Stimulated activated CD4-positive, alpha-beta T cell treated with anti-CD3 and anti-CD28 coated beads, TNF-alpha, amount 100 ng/mL, for 1 hour (primary cell): ENCODE data around the gene KIF1B.
"Not testable (repeated sequence)": the region's sequence is repeated elsewhere in the genome, so short reads cannot be mapped to it uniquely, and the experiment has no call there.

ENCODE experiments used
- DNase-seq, 3 donors: peaks; one replicate each; pipeline ENCODE4 v3.0.0-alpha.2; 2020; ENCODE audit warnings: low read depth in 3 of 3, low spot score in 1 of 3

The KIF1B gene

DNA sequence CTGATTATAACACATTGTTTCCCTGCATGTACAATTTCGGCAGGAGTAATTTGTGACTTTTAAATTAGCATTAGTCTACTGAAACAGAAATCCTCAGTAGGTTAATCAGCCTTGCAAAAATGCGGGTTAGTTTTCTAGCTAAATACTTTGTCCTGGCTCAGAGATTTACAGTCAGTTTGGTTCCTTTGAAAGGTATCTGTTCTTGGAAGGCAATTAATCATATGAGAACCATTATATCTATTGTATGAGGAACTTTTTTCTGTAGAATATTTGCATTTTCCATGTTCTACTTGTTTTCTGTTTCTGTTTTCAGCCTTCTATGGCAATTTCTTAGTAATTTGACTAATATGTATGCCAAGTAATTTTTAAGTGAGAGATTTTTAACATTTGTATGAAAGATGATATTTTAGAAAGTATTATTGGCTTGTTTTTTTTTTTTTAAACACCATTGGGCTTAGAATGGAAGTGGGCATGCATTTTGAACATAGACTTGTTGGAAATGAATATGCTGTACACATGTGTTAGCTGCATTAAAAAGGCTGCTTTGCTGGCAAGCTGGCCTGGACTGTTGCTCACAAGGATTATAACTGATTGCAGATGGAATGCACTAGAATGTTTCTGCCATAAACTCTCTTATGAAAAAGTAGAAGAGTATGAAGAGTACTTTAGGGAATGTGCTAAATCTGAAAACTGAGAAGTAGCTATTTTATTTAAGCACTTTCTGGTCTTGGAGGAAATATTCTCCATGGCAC lies 26.2 kb downstream of the KIF1B start:
- DNase-seq, result no peak

DNA sequence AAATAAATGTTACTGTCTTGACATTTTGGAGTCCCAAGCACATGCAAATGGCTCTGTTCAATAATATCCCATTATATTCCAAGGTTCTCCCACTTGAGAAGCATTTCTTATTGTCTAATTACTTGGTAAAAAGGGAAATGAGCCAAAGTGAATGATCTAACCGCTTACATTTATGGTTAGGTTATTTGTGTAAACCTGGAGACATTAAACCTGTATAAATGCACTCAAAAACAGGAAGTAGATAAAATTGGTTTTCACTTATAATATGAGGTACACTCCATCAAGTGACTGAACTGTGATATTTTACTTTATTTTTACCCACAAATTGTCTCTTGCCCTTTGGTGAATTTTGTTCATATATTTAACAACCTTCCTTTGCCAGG lies 26.8 kb downstream of the KIF1B start:
- DNase-seq, result no peak

DNA sequence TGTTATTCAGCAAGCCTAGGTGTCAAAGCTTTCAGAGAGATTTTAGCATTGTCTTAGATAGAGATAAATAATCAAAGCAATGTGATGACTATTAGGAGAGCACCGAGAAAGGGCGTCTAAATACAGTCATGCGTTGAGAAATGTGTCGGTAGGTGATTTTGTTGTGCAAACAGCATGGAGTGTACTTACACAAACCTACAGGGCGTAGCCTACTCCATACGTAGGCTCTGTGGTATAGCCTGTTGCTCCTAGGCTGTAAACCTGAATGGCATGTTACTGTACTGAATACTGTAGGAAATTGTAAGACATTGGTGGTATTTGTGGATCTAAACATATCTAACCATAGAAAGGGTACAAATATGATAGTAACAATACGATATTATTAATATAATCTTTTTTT lies 31.8 kb downstream of the KIF1B start:
- DNase-seq, result no peak

DNA sequence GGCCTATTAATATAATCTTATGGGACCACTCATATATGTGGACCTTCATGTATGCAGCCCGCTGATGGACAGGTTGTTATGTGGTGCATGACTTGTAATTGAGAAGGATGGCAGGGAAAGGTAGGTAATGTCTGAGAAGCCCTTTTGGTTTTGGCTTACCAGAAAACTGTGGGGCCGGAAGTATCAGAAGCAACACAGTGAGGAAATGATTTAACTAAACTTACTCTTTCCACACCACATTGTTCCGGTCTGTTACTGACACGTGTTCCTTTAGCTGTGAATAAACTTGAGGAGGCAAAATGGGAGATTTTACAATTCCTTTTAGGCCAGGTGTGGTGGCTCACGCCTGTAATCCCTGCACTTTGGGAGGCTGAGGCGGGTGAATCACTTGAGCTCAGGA lies 32.4 kb downstream of the KIF1B start:
- no peak for DNase-seq

DNA sequence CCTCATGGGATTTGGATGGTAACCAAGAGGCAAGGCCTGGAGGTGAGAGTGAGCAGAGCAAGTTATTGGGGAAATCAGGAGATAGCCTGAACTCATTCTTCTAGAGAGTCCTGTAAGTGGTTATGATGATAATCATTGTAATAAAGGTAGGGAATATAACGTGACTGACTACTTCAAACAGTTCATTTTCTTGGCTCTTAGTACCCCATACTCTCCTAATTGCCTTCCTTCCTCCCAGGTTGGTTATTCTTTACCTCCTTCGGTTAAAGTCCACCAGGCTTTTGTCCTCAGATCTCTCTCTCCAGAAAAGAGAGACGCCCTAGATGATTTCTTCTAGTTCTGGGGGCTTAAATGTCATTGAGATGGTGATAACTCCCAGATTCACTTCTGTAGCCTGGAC lies 35.3 kb downstream of the KIF1B start:
- DNase-seq, result no peak

DNA sequence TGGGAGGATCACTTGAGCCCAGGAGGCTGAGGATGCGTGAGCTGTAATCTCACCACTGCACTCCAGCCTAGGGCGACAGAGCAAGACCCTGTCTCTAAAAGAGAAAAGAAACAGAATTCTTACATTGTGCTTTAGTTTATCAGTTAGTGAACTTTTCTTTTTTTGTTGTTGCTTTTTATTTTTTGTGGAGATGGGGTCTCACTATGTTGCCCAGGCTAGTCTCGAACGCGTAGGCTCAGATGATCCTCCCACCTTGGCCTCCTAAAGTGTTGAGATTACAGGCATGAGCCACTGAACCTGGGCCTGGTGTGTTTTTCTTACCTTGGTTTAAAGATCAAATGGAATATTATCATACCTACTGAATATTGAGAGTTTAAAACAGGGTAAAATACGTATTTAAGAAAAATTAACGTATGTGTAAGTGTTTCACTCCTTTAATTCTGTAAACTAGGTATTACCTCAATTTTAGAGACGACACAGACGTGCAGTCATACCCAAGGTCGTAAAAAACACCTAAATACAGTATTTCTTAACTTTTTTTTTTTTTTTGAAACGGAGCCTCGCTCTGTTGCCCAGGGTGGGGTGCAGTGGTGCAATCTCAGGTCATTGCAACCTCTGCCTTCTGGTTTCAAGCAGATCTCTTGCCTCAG lies 39.6 kb downstream of the KIF1B start:
- DNase-seq, result no peak

DNA sequence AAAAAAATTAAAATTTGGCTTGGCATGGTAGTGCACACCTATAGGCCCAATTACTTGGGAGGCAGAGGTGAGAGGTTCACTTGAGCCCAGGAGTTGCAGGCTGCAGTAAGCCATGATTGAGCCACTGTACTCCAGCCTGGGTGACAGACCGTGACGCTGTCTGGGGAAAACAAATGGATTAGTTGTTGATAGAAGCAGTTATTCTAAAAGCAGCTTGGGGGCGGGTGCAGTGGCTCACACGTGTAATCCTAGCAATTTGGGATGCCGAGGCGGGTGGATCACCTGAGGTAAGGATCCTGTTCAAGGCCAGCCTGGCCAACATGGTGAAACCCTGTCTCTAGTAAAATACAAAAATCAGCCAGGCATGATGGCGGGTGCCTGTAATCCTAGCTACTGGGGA lies 40.3 kb downstream of the KIF1B start:
- DNase-seq, result no peak

DNA sequence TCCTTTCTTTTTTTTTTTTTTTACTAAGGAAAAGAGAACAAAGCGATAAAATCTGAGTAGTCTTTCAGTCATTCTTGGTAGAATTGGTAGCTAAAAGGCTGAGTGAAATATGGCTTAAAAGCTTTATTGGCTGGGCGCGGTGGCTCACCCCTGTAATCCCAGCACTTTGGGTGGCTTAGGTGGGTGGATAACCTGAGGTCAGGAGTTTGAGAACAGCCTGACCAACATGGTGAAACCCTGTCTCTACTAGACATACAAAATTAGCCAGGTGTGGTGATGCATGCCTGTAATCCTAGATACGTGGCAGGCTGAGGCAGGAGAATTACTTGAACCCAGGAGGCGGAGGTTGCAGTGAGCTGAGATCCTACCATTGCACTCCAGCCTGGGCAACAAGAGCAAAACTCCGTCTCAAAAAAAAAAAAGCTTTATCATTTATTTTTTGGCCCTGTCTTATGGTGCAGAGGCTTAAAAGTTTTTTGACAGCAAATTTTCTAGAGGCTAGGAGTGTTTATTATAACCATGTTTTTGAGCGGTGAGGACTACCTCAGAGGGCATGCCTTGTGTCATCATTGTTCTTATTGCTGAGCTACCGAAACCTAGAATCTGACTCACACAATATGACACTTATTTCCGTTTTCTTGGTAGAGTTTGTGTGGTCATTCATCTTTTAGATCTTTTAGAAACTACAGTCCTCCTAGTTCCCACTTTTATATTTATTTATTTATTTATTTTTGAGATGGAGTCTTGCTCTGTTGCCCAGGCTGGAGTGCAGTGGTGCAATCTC lies 41.1 kb downstream of the KIF1B start:
- DNase-seq, result not testable (repeated sequence)

DNA sequence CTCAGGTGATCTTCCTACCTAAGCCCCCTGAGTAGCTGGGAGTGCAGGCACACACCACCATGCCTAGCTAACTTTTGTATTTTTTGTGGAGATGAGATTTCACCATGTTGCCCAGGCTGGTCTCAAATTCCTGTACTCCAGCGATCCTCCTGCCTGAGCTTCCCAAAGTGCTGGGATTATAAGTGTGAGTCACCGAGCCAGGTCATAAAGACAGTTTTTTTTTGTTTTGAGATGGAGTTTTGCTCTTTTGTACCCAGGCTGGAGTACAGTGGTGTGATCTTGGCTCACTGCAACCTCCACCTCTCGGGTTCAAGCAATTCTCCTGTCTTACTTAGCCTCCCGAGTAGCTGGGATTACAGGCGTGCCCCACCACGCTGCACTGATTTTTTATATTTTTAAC lies 42.1 kb downstream of the KIF1B start:
- no peak for DNase-seq

DNA sequence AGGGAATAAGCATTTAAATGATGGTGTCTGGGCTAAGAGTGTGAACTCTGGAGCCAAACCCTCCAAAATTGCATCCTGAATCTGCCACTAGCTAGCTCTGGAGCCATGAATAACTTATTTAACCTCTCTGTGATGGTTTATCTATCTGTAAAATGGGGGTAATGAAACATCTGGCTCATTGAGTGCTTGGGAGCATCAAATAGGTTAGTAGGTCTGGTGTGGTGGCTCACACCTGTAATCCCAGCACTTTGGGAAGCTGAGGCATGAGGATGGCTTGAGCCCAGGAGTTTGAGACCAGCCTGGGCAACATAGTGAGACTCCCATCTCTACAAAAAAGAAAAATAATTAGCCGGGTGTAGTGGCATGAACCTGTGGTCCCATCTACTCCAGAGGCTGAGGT lies 42.8 kb downstream of the KIF1B start:
- no peak for DNase-seq

DNA sequence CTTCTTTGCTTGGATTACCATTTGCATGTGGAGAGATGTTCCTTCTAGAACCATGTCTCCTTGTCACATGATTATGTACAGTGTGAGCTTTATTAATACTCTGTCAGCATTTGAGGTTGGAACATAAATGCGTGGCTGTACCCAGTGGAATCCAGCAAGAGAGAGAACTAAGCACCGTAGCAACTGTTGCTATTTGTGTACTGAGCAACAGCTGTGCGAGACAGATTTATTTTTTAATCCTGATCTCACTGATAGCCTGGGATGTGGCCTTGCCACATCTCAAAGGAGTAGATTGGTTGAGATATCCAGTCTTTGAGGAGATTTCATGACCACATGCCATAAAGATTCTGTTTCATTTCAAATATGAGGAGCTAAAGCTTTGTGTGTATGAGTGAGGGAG lies 43.4 kb downstream of the KIF1B start:
- no peak for DNase-seq

DNA sequence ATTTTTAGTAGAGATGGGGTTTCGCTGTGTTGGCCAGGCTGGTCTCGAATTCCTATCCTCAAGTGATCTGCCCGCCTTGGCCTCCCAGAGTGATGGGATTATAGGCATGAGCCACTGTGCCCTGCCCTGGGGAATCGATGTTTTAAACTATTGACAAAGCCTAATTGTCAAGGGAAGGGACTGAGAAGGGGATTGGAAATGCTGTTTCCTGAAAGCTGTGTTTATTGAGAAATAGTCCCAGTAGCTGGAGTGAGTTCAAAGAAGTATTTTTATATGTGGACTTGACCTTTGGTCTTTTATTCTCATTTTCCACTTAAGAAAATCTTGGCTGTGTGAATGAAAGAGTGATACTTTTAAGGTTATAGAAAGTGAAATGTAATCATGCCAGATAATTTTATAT lies 47.5 kb downstream of the KIF1B start:
- no peak for DNase-seq

DNA sequence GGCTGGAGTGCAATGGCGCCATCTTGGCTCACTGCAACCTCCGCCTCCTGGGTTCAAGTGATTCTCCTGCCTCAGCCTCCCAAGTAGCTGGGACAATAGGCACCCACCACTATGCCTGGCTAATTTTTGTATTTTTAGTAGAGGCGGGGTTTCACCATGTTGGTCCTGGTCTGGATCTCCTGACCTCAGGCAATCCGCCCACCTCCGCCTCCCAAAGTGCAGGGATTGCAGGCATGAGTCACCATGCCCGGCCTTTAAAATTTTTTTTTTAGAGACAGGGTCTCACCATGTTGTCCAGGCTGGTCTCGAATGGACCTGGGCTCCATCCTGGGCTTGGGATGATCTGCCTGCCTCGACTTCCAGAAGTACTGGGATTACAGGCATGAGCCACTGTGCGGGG lies 49.2 kb downstream of the KIF1B start:
- DNase-seq, result not testable (repeated sequence)

DNA sequence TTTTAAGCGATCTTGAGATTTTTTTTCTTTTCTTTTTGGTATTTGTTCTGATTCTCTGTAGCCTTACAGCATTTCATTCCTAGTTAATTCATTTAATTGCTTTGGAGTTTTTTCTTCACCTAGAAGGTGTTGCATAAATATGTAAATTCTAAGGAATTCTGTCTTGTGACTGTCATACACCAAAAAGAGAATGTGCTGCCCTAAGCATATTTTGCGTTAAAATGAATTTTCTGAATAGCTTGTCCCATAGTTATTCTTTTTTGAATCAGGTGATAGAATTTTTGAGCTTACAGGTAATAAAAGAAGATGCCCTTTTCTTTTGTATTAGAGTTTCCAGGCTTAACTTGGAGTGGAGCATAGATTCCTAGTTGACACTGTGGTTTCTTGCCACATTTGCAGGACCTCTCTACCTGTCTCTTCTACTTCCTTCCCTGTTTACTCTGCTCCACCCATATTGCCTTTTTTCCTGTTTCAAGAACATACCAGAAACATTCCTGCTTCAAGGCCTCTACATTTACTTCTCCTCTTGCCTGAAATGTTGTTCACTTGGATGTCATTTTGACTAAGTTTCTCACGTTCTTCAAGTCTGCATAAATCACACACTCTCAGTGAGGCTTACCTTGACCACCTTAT lies 53.2 kb downstream of the KIF1B start:
- DNase-seq, result no peak

DNA sequence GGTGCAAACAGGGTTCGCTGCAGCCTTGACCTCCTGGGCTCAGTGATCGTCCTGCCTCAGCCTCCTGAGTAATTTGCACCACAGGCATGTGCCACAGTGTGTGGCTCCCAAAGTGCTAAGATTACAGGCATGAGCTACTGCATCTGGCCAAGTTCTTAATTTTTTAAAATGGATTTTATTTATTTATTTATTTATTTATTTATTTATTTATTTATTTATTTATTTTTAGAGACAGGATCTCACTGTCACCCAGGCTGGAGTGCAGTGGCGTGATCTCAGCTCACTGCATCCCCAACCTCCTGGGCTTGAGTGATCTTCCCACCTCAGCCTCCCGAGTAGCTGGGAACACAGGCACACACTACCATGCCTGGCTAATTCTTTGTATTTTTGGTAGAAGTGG lies 54.7 kb downstream of the KIF1B start:
- no peak for DNase-seq

DNA sequence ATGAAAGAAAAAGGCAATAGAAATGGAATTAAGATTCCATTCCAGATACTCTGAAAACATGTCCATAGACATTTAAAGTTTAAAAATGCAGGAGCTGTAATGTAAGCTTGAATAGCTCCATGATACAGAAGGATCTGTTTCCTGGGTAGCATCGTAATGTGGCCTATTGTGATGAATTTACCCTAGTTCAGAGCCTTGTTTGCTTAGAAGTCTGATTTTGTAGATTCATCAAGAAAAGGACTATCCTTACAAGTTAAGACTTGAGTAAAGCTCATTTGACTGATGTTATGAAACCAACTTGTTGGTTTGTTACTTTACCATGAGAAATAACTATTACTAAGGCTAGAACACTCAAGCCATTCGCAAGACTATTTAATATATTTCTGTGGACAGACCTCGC lies 55.5 kb downstream of the KIF1B start:
- DNase-seq, result no peak

DNA sequence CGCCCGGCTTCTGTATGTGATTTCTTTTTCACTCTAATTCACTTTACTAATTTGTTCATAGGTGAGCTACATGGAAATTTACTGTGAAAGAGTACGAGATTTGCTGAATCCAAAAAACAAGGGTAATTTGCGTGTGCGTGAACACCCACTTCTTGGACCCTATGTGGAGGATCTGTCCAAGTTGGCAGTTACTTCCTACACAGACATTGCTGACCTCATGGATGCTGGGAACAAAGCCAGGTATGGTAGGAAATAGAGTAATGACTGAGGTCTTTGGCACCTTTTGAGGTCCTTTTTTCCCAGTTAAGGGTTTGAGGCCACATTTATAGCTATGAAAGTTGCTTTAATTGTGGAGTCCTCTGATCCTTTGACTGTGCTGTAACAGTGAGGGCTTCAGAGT lies 56.9 kb downstream of the KIF1B start:
- no peak for DNase-seq

DNA sequence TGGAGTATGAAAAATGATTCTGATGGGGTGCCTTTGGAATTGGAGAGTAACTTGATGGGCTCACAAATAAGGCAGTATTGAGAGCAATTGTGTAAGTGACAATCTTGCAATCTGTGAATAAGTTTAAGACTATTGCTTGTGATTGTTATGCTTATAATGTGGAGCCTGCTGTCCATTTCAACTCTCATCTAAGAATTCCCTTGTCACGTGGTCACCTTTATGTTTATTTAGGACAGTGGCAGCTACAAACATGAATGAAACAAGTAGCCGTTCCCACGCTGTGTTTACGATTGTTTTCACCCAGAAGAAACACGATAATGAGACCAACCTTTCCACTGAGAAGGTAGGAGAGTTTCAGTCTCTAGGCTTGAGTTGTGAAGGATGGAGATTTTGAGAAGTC lies 57.6 kb downstream of the KIF1B start:
- no peak for DNase-seq

DNA sequence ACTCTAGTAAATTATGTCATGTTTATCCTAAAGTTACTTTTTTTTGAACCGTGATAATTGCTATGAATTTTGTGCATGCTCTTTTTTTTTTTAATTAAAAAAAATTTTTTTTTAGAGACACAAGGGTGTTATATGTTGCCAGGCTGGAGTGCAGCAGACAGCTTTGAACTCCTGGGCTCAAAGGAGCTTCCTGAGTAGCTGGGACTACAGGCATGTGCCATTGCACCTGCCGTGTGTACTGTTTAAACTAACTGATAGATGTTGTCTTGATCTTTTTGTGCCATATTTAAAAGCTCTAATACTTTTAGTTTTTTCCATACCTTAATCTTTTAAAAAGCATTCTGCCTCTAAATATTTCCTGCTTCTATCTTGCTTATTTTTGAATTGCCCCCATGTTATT lies 60.7 kb downstream of the KIF1B start:
- DNase-seq, result no peak

DNA sequence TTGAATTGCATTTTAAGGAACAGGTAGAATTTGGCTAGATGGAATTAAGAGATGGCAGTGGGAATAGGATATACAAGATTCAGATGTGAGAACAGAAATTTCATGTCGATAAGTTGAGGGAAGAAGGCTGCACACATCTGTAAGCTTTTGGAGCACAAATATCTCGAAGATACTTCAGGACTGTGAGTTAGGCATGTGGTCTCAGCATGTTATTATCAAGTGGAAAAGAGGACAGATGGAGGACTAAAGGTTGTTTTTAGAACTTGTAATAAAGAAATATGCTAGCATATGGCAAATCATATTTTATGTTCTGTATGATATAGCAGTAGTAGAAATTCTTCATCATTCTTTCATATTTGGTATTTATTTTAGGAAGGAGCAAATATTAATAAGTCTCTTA lies 61.5 kb downstream of the KIF1B start:
- no peak for DNase-seq

DNA sequence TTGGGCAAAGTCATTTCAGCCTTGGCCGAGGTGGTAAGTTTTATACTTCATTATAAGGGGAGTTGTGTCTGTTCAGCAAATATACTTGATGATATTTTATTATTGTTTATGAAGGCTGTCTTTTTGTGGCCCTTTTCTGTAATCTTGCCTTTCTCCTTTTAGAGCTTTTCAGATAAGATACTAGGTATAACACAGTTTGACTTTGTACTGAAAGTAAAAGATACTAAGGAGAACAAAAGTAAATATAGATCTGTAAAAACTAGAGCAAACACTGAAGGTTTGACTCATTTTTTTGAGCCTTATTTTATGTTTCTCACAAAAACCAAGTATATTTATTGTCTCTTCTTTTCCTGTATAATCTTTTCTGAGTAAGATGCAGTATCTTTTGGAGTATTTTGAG lies 61.9 kb downstream of the KIF1B start:
- DNase-seq, result no peak

DNA sequence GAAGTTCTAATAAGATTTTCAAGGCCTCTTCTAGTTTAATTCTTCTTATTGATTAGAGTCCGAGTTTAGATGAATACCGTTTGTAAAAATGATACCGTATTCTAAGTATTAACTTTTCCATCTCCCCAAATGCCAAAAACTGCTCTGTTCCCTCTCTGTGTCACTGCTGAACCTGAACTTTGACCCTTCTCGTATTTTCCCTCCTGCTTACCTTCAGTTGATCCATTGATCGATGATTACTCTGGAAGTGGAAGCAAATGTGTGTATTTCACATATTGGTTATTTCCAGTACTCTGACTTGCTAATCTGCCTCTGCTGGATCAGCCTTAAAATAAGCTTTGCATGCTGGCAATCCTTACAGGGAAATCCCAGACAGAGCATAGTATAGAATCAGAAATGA lies 68.5 kb downstream of the KIF1B start:
- no peak for DNase-seq
